ENCODE results near the gene CABLES2. TPM values are rescaled to one million over a fixed set of nuclear protein-coding genes. Genes with fewer than 3 reads are reported as not detected.

CABLES2 gene
- total and polyA plus RNA-seq, 4 donors, result 1.8 to 4.2 (median 2.5) TPM

DNA sequence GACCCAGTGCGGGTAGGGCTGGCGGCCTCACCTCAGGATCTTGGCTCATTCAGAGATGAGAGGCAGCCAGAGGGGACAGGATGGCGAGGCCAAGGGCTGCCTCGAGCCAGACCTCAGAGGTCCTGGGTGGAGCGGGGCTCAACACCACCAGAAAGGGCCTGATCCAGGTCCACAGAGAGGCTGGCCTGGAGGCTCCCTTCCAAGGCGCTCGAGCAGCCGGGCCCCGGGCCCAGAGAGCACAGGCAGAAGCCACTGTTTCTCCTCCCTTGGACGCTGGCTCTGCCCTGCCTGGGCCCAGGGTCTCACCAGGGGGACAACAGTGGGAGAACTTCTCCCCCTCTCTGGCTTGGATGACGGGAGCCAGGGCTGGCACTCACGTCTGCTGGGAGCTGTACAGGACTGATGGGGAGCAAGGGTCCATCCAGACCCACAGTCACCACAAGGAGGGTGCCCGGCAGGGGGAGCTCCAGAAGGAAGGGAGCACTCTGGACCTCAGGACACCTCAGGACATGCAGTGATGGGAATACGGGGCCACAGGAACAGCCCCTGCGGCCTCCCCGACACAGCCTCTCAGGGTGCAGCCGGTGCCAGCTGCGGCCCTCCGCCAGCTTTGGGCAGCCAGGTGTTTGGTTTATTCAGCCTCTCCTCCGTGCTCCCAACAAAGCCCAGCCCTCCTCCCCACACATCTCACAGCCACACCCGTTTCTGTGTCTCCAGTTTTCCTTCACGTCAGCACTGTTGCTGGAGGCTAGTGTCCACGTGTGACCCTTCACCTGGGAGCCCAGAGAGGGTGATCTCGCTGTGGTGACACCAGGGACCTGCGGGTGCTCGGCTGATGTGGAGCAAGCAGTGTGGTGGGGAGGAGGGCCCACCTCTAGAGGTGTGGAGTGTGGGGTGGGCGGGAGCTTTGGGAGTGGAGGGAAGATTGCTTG is 11.5 kb downstream of the CABLES2 start:
- H3K4me3 ChIP-seq (ENCODE audit: low read length in 2 of 2), result no peak overlapping the region
- DNase-seq (no peak), ATAC-seq (ENCODE audit: low FRiP score) (no peak)
- intact Hi-C loops (cut with DNase I), result no loop called here
- H3K27me3 ChIP-seq (ENCODE audit: control insufficient read depth in 1 of 2, insufficient read depth in 2 of 2, low read length in 1 of 2), result no peaks in the 10 kb centered on the region
- no peaks in the 10 kb centered on the region for H3K9me3 ChIP-seq (ENCODE audit: control insufficient read depth, low read length)
- 85 to 89% methylated on average over 26 to 27 of the region's 27 CpGs for WGBS, 2 donors
- H3K27ac ChIP-seq (ENCODE audit: low read depth in 1 of 2, low read length in 2 of 2), result no peak overlapping the region
- no peaks in the 10 kb centered on the region for H3K36me3 ChIP-seq (ENCODE audit: control insufficient read depth in 1 of 2, insufficient read depth in 2 of 2, low read length in 1 of 2)
- H3K4me1 ChIP-seq (ENCODE audit: control insufficient read depth in 1 of 2, insufficient read depth in 2 of 2, low read length in 2 of 2), result no peaks in the 10 kb centered on the region

DNA sequence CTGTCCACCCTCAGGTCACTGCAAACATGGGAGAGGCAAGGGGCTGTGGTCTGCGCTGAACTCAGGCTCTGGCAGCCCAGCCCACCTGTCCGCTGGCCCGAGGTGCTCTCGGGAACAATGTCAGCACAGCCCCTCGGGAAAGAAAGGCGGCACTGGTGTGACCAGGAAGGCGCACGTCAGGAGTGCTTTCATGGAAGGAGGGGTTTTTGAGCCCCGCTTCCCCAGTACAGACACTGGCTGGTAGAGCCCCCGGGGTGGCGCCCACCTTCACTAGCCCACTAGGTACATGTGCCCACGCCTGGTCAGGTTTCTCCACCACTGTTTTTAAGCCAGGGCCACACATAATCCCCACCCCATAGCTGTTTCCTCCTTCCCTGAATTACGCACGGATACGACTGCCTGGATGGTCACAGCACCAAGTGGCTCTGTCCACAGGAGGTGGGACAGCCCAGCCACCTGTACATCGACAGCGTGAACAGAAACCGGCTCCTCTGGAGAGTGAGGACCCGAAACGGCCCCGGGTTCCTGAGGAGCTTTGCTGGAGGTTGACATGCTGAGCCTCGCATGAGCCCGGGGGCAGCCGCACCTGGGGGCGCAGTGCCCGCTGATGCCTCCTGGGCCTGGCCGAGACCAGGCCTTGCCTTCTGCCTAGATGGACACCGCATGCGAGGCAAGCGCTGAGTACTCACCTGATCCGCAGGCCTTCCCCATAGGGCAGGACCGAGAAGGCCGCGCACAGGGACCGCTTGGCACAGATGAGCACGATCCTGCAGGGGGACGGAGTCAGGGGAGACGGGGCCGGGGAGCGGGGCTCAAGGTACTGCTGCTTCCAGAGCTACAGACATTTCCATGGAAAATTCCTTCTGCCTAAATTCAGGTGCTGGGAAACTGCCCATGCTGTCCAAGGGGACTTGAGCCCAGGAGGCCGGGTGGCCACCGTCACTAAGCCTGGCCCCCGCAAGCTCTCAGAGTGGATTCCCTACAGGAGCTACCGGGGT is 12.5 kb downstream of the CABLES2 start:
- no peaks in the 10 kb centered on the region for H3K9me3 ChIP-seq (ENCODE audit: control insufficient read depth, low read length)
- no peaks in the 10 kb centered on the region for H3K27me3 ChIP-seq (ENCODE audit: control insufficient read depth in 1 of 2, insufficient read depth in 2 of 2, low read length in 1 of 2)
- 90 to 94% methylated on average over 44 of the region's 44 CpGs for WGBS, 2 donors
- intact Hi-C loops (cut with DNase I), result no loop called here
- no peak for DNase-seq
- ATAC-seq (ENCODE audit: low FRiP score), result no peak
- no peak overlapping the region for H3K27ac ChIP-seq (ENCODE audit: low read depth in 1 of 2, low read length in 2 of 2)
- no peaks in the 10 kb centered on the region for H3K36me3 ChIP-seq (ENCODE audit: control insufficient read depth in 1 of 2, insufficient read depth in 2 of 2, low read length in 1 of 2)
- no peaks in the 10 kb centered on the region for H3K4me1 ChIP-seq (ENCODE audit: control insufficient read depth in 1 of 2, insufficient read depth in 2 of 2, low read length in 2 of 2)
- no peak overlapping the region for H3K4me3 ChIP-seq (ENCODE audit: low read length in 2 of 2)

DNA sequence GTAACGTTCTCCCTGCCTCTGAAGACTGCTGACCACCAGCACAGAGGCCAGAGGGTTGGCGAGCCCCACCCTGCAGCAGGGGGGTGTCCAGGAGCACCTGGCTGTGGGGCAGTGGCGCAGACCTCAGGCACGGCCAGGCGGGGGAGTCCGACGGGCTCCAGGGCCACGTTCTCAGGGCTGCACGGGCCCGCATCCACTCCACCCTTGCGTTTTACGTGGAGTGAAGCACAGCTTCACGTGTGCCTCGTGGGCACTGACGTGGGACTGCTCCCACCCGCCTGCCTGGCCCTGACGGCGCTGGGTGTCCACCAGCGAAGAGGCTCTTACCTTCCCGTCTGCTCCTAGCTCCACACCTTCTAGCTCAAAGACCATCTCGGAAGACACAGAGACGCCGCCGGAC is 13.3 kb downstream of the CABLES2 start:
- Histone ChIP-seq H3K36me3 (ENCODE audit: control insufficient read depth in 1 of 2, insufficient read depth in 2 of 2, low read length in 1 of 2) (peaks cover 0 to 1% of the 10 kb centered on the region in 2 donors), H3K4me1 (ENCODE audit: control insufficient read depth in 1 of 2, insufficient read depth in 2 of 2, low read length in 2 of 2) (no peaks in the 10 kb centered on the region), H3K27me3 (ENCODE audit: control insufficient read depth in 1 of 2, insufficient read depth in 2 of 2, low read length in 1 of 2) (no peaks in the 10 kb centered on the region), H3K9me3 (ENCODE audit: control insufficient read depth, low read length) (no peaks in the 10 kb centered on the region), H3K4me3 (ENCODE audit: low read length in 2 of 2) (no peak overlapping the region), H3K27ac (ENCODE audit: low read depth in 1 of 2, low read length in 2 of 2) (no peak overlapping the region)
- 88 to 91% methylated on average over 24 of the region's 24 CpGs for WGBS, 2 donors
- DNase-seq (no peak), ATAC-seq (ENCODE audit: low FRiP score) (no peak)
- intact Hi-C loops (cut with DNase I), result no loop called here

DNA sequence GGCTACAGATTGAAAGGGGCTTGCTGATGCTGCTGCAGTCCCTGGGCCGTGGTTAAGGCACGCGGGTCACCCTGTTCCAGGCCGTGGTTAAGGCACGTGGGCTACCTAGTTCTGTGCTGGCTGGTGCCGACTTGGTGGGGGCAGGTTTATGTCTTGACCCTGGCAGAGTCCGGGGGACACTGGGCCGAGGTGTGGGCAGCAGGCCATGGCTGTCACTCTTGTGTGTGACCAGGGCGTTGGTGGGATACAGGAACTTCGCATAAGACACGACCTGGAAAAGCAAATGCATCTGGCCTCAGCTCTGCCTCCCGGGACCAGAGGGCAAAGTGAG is 13.8 kb downstream of the CABLES2 start:
- 85 to 88% methylated on average over 12 of the region's 12 CpGs for WGBS, 2 donors
- intact Hi-C loops (cut with DNase I), result no loop called here
- Histone ChIP-seq H3K4me3 (ENCODE audit: low read length in 2 of 2) (no peak overlapping the region), H3K27me3 (ENCODE audit: control insufficient read depth in 1 of 2, insufficient read depth in 2 of 2, low read length in 1 of 2) (no peaks in the 10 kb centered on the region), H3K36me3 (ENCODE audit: control insufficient read depth in 1 of 2, insufficient read depth in 2 of 2, low read length in 1 of 2) (peaks cover 0 to 1% of the 10 kb centered on the region in 2 donors), H3K4me1 (ENCODE audit: control insufficient read depth in 1 of 2, insufficient read depth in 2 of 2, low read length in 2 of 2) (no peaks in the 10 kb centered on the region), H3K27ac (ENCODE audit: low read depth in 1 of 2, low read length in 2 of 2) (no peak overlapping the region), H3K9me3 (ENCODE audit: control insufficient read depth, low read length) (no peaks in the 10 kb centered on the region)
- DNase-seq (no peak), ATAC-seq (ENCODE audit: low FRiP score) (no peak)

DNA sequence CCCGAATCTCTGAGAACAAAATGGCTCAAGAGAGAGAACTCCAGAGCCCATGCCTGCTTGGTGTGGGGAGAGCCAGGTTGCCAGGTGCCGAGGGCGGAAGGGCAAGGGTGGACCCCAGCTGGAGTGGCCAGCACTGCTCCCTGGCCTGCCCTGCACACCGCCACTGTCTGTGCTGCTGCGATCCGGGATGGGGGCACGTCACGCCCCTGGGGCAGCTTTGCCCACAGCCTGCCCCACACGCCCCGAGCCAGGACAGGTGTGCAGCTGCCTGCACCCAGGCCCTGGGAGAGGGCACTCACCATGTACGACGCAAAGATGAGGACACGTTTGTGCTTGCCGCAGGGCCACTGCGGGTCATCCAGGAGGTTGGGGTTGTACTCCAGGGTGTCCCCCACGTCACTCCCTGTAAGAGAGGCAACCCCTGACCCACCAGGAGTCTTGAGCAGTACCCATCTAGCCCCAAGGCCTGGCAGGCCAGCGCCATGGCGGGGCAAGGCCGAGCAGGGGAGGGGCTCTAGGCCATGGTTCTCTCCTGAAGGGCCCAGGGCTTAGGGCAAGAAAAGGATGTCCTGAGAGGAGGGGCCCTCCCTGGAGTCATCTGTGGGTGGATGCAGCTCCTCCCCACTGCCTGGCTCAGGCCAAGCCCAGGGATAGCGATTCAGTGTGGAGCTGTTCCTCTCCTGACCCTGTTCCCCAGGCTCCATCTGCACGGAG is 14.3 kb downstream of the CABLES2 start:
- H3K4me3 ChIP-seq (ENCODE audit: low read length in 2 of 2), result no peak overlapping the region
- H3K27ac ChIP-seq (ENCODE audit: low read depth in 1 of 2, low read length in 2 of 2), result no peak overlapping the region
- H3K36me3 ChIP-seq (ENCODE audit: control insufficient read depth in 1 of 2, insufficient read depth in 2 of 2, low read length in 1 of 2), result peaks cover 0 to 1% of the 10 kb centered on the region in 2 donors
- H3K9me3 ChIP-seq (ENCODE audit: control insufficient read depth, low read length), result no peaks in the 10 kb centered on the region
- ATAC-seq (ENCODE audit: low FRiP score) (no peak), DNase-seq (no peak)
- no peaks in the 10 kb centered on the region for H3K4me1 ChIP-seq (ENCODE audit: control insufficient read depth in 1 of 2, insufficient read depth in 2 of 2, low read length in 2 of 2)
- no peaks in the 10 kb centered on the region for H3K27me3 ChIP-seq (ENCODE audit: control insufficient read depth in 1 of 2, insufficient read depth in 2 of 2, low read length in 1 of 2)
- intact Hi-C loops (cut with DNase I), result no loop called here
- WGBS, 2 donors, result 84 to 88% methylated on average over 21 of the region's 21 CpGs

DNA sequence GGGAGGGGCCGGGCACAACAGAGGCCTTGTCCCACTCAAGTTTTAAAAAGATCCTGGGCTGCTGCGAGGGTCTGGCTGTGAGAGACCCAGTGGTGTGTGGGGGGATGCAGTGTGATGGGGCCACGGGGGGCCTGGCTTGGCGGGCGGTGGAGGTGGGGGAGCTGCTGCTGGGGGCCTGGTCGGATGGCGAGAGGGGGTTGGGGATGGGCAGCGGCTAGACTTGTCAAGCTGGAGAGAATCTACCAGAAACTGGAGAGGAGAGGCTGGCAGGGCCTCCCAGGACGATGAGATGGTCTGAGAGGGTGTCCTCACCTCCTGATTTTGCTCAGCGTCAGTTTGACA is 15.0 kb downstream of the CABLES2 start:
- H3K9me3 ChIP-seq (ENCODE audit: control insufficient read depth, low read length), result no peaks in the 10 kb centered on the region
- H3K27me3 ChIP-seq (ENCODE audit: control insufficient read depth in 1 of 2, insufficient read depth in 2 of 2, low read length in 1 of 2), result no peaks in the 10 kb centered on the region
- no peak overlapping the region for H3K27ac ChIP-seq (ENCODE audit: low read depth in 1 of 2, low read length in 2 of 2)
- WGBS, 2 donors, result 87 to 88% methylated on average over 10 of the region's 10 CpGs
- H3K36me3 ChIP-seq (ENCODE audit: control insufficient read depth in 1 of 2, insufficient read depth in 2 of 2, low read length in 1 of 2), result peaks cover 0 to 1% of the 10 kb centered on the region in 2 donors
- no peak for DNase-seq
- H3K4me1 ChIP-seq (ENCODE audit: control insufficient read depth in 1 of 2, insufficient read depth in 2 of 2, low read length in 2 of 2), result no peaks in the 10 kb centered on the region
- intact Hi-C loops (cut with DNase I), result no loop called here
- ATAC-seq (ENCODE audit: low FRiP score), result no peak
- H3K4me3 ChIP-seq (ENCODE audit: low read length in 2 of 2), result no peak overlapping the region

DNA sequence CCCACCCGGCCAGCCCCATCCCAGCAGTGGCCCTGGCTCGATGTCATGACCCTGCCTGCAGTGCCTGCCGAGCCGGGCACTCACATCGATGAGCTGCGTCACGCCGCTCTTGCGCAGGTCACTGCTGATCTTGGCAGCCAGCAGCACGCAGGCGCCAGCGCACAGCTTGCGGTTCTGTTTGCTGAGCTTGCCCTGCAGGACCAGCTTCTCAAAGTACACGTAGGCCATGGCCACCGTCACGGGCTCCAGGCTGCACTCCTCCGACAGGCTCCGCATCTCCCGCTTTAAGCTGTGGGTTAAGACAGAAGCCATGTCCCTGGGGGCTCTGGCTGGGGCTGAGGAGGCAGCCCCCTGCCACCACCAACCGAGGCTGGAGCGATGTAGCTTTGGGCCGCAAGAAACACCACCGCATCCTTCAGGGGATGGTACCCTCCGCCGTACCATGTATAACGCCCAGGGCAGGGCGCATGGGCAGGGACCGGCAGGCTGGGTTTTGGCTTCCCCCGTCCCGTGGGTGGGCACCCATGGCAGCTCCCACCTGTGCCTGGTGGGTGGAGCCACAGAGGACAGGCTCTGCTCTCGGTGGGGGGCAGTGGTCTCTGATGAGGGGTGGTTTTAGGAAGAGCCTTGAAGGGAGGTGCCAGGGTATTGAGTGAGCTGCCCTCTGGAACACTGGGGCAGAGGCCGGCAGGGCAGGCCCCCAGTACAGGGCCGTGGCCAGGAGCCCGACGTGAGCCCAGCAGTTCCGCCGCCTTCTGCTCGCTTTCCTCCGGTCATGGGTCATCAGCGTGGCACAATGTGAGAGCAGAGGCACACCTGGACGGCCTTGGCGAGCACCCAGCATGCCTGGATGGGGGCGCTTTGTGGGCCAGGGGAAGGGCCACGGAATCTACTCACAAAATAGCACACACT is 15.7 kb downstream of the CABLES2 start:
- Histone ChIP-seq H3K27ac (ENCODE audit: low read depth in 1 of 2, low read length in 2 of 2) (no peak overlapping the region), H3K36me3 (ENCODE audit: control insufficient read depth in 1 of 2, insufficient read depth in 2 of 2, low read length in 1 of 2) (peaks cover 0 to 1% of the 10 kb centered on the region in 2 donors), H3K4me3 (ENCODE audit: low read length in 2 of 2) (no peak overlapping the region), H3K4me1 (ENCODE audit: control insufficient read depth in 1 of 2, insufficient read depth in 2 of 2, low read length in 2 of 2) (no peaks in the 10 kb centered on the region), H3K27me3 (ENCODE audit: control insufficient read depth in 1 of 2, insufficient read depth in 2 of 2, low read length in 1 of 2) (no peaks in the 10 kb centered on the region), H3K9me3 (ENCODE audit: control insufficient read depth, low read length) (no peaks in the 10 kb centered on the region)
- DNase-seq (no peak), ATAC-seq (ENCODE audit: low FRiP score) (no peak)
- intact Hi-C loops (cut with DNase I), result no loop called here
- WGBS, 2 donors, result 84 to 86% methylated on average over 42 to 44 of the region's 44 CpGs
